HEK293 (cell line): ENCODE measurements around the gene ASB4.

ENCODE experiments used
- CTCF ChIA-PET: fragments of 350-600 bp; formaldehyde crosslinking; extraction: SDS; loops from one replicate; lab custom pipeline; 2021; ENCODE audit warnings: antibody characterized with exemption; lab: Yijun Ruan, JAX
- POLR2A ChIA-PET: fragments of 300-600 bp; formaldehyde crosslinking; extraction: SDS; loops from one replicate; lab custom pipeline; 2020; ENCODE audit warnings: antibody characterized with exemption, inconsistent platforms; lab: Yijun Ruan, JAX
- H3K27ac ChIP-seq: fragments of 200-500 bp; sonication (Bioruptor generic); 2 replicates; pipeline ENCODE4 v1.5.1; 2014; ENCODE audit warnings: low read depth, low read length, control low read depth, inconsistent platforms; ENCODE audit errors: extremely low read depth
- H3K36me3 ChIP-seq, 2 experiments: fragments of 200-500 bp in 1 of 2; sonication (Bioruptor generic) in 1 of 2; 1 replicate in 1 of 2; 2 replicates in 1 of 2; pipeline ENCODE4 v1.5.1; 2014 to 2017; ENCODE audit warnings: inconsistent platforms in 2 of 2, low read length in 2 of 2; ENCODE audit not compliant: control insufficient read depth in 2 of 2, insufficient read depth in 1 of 2
- H3K4me1 ChIP-seq: fragments of 200-500 bp; sonication (Bioruptor generic); 2 replicates; pipeline ENCODE4 v1.5.1; 2014; ENCODE audit warnings: mild to moderate bottlenecking, low read length, inconsistent platforms; ENCODE audit not compliant: control insufficient read depth, insufficient read depth
- H3K4me3 ChIP-seq: 2 replicates; pipeline ENCODE4 v1.5.1; 2011; ENCODE audit warnings: low read depth, mild to moderate bottlenecking, control low read depth, low read length, moderate library complexity
- H3K9me3 ChIP-seq: fragments of 200-500 bp; sonication (Bioruptor generic); 2 replicates; pipeline ENCODE4 v1.5.1; 2014; ENCODE audit warnings: low read depth, low read length, inconsistent platforms; ENCODE audit not compliant: control insufficient read depth, insufficient read depth
- GLIS1 ChIP-seq: fragments of 450-650 bp; formaldehyde crosslinking; IDR thresholded peaks from 2 replicates; pipeline ENCODE4 v1.5.1; 2016; ENCODE audit warnings: missing biosample characterization, missing genetic modification characterization
- HIC1 ChIP-seq: fragments of 450-650 bp; formaldehyde crosslinking; IDR thresholded peaks from 2 replicates; pipeline ENCODE4 v1.5.1; 2016; ENCODE audit warnings: missing biosample characterization, missing genetic modification characterization
- HOXA7 ChIP-seq: sonication (generic); formaldehyde crosslinking; IDR thresholded peaks from 2 replicates; pipeline ENCODE4 v1.8.1; 2022; ENCODE audit warnings: missing genetic modification reagents, borderline replicate concordance
- MZF1 ChIP-seq: fragments of 450-650 bp; formaldehyde crosslinking; IDR thresholded peaks from 2 replicates; pipeline ENCODE4 v1.5.1; 2017; ENCODE audit warnings: missing biosample characterization, missing genetic modification characterization, borderline replicate concordance
- OSR2 ChIP-seq: fragments of 450-650 bp; formaldehyde crosslinking; IDR thresholded peaks from 2 replicates; pipeline ENCODE4 v1.5.1; 2016; ENCODE audit warnings: missing biosample characterization, missing genetic modification characterization
- SCRT2 ChIP-seq: fragments of 450-650 bp; formaldehyde crosslinking; IDR thresholded peaks from 2 replicates; pipeline ENCODE4 v1.5.1; 2016; ENCODE audit warnings: missing biosample characterization, missing genetic modification characterization
- WT1 ChIP-seq: fragments of 450-650 bp; formaldehyde crosslinking; IDR thresholded peaks from 2 replicates; pipeline ENCODE4 v1.5.1; 2016; ENCODE audit warnings: missing biosample characterization, missing genetic modification characterization
- ZBTB11 ChIP-seq: fragments of 450-650 bp; formaldehyde crosslinking; conservative IDR thresholded peaks from 2 replicates; pipeline ENCODE4 v1.5.1; 2016; ENCODE audit warnings: low read depth, missing biosample characterization, missing genetic modification characterization
- ZBTB7A ChIP-seq: fragments of 450-650 bp; formaldehyde crosslinking; IDR thresholded peaks from 2 replicates; pipeline ENCODE4 v1.5.1; 2016; ENCODE audit warnings: low read depth, missing biosample characterization, missing genetic modification characterization
- ZFHX2 ChIP-seq: fragments of 450-650 bp; formaldehyde crosslinking; conservative IDR thresholded peaks from 2 replicates; pipeline ENCODE4 v1.5.1; 2016; ENCODE audit warnings: missing biosample characterization, missing genetic modification characterization
- ZIC2 ChIP-seq: fragments of 450-650 bp; formaldehyde crosslinking; IDR thresholded peaks from 2 replicates; pipeline ENCODE4 v1.5.1; 2016; ENCODE audit warnings: missing biosample characterization, missing genetic modification characterization
- ZNF133 ChIP-seq: fragments of 450-650 bp; formaldehyde crosslinking; IDR thresholded peaks from 2 replicates; pipeline ENCODE4 v1.5.1; 2016; ENCODE audit warnings: missing biosample characterization, missing genetic modification characterization
- ZNF155 ChIP-seq: fragments of 450-650 bp; formaldehyde crosslinking; IDR thresholded peaks from 2 replicates; pipeline ENCODE4 v1.5.1; 2016; ENCODE audit warnings: missing biosample characterization, missing genetic modification characterization
- ZNF18 ChIP-seq: fragments of 450-650 bp; formaldehyde crosslinking; IDR thresholded peaks from 2 replicates; pipeline ENCODE4 v1.5.1; 2016; ENCODE audit warnings: missing biosample characterization, missing genetic modification characterization
- ZNF214 ChIP-seq: fragments of 450-650 bp; formaldehyde crosslinking; IDR thresholded peaks from 2 replicates; pipeline ENCODE4 v1.5.1; 2017; ENCODE audit warnings: missing biosample characterization, mild to moderate bottlenecking, missing genetic modification characterization, borderline replicate concordance
- ZNF280C ChIP-seq: fragments of 450-650 bp; formaldehyde crosslinking; IDR thresholded peaks from 2 replicates; pipeline ENCODE4 v1.5.1; 2016; ENCODE audit warnings: missing biosample characterization, missing genetic modification characterization
- ZNF473 ChIP-seq: fragments of 450-650 bp; formaldehyde crosslinking; IDR thresholded peaks from 2 replicates; pipeline ENCODE4 v1.5.1; 2017; ENCODE audit warnings: missing biosample characterization, missing genetic modification characterization
- ZNF600 ChIP-seq: fragments of 450-650 bp; formaldehyde crosslinking; IDR thresholded peaks from 2 replicates; pipeline ENCODE4 v1.5.1; 2016; ENCODE audit warnings: missing biosample characterization, missing genetic modification characterization
- ZNF629 ChIP-seq: fragments of 450-650 bp; formaldehyde crosslinking; IDR thresholded peaks from 2 replicates; pipeline ENCODE4 v1.5.1; 2017; ENCODE audit warnings: missing biosample characterization, missing genetic modification characterization
- ZNF664 ChIP-seq: fragments of 450-650 bp; formaldehyde crosslinking; IDR thresholded peaks from 2 replicates; pipeline ENCODE4 v1.5.1; 2016; ENCODE audit warnings: missing biosample characterization, missing genetic modification characterization
- ZNF707 ChIP-seq: fragments of 450-650 bp; formaldehyde crosslinking; IDR thresholded peaks from 2 replicates; pipeline ENCODE4 v1.5.1; 2016; ENCODE audit warnings: missing biosample characterization, missing genetic modification characterization
- ZNF830 ChIP-seq: fragments of 450-650 bp; IDR thresholded peaks from 2 replicates; pipeline ENCODE4 v1.5.0; 2018; ENCODE audit warnings: missing biosample characterization, missing genetic modification characterization, low read depth, mild to moderate bottlenecking, moderate library complexity
- ZNF837 ChIP-seq: fragments of 450-650 bp; formaldehyde crosslinking; IDR thresholded peaks from 2 replicates; pipeline ENCODE4 v1.5.1; 2016; ENCODE audit warnings: missing biosample characterization, missing genetic modification characterization

Gene ASB4

GRCh38 chr7:95470452-95470851 is 15.3 kb upstream of the ASB4 start:
- ChIA-PET POLR2A (no interaction called here), CTCF (interaction anchor here (0.7 to 0.8 kb wide), 2 partner anchors 128 to 1018 kb away, joined by 3 read pairs; no protein-coding TSS in a partner anchor)

GRCh38 chr7:95471071-95471470 is 14.7 kb upstream of the ASB4 start:
- H3K27ac ChIP-seq: no peak overlapping the region
- no peaks in the 10 kb centered on the region for H3K4me1 ChIP-seq
- no peaks in the 10 kb centered on the region for H3K9me3 ChIP-seq
- POLR2A ChIA-PET: no interaction called here
- H3K36me3 ChIP-seq: no peaks in the 10 kb centered on the region
- TF ChIP-seq ZNF18 (tag by site-specific recombination) (no peak), WT1 (tag by site-specific recombination) (no peak), ZNF214 (tag by site-specific recombination) (no peak), ZNF133 (tag by site-specific recombination) (no peak), ZBTB11 (tag by site-specific recombination) (no peak), ZNF707 (tag by site-specific recombination) (no peak), HOXA7 (no peak), SCRT2 (tag by site-specific recombination) (no peak), ZNF473 (tag by site-specific recombination) (no peak), HIC1 (tag by site-specific recombination) (no peak), MZF1 (no peak), ZIC2 (tag by site-specific recombination) (no peak)
- no peak overlapping the region for H3K4me3 ChIP-seq
- CTCF ChIA-PET: interaction anchor here (0.8 kb wide), 1 partner anchor 355 kb away, joined by 3 read pairs; no protein-coding TSS in a partner anchor

More at GRCh38 chr7:95470452-95470851, 15.3 kb upstream of the ASB4 start:
- Histone ChIP-seq H3K27ac (no peak overlapping the region), H3K4me3 (no peak overlapping the region), H3K9me3 (no peaks in the 10 kb centered on the region), H3K4me1 (no peaks in the 10 kb centered on the region), H3K36me3 (no peaks in the 10 kb centered on the region)
- no peak for TF ChIP-seq ZNF600 (tag by site-specific recombination)
- TF ChIP-seq OSR2 (tag by site-specific recombination): no peak
- no peak for TF ChIP-seq ZFHX2 (tag by site-specific recombination)
- TF ChIP-seq GLIS1 (tag by site-specific recombination): no peak
- no peak for TF ChIP-seq ZNF837
- TF ChIP-seq ZNF830 (tag by site-specific recombination): no peak
- no peak for TF ChIP-seq ZNF629 (tag by site-specific recombination)
- no peak for TF ChIP-seq ZBTB7A (tag by site-specific recombination)
- TF ChIP-seq ZNF155 (tag by site-specific recombination): no peak
- TF ChIP-seq ZNF280C (tag by site-specific recombination): no peak
- TF ChIP-seq ZNF664 (tag by site-specific recombination): no peak
